HEK293 (cell line): ENCODE data around the gene ATXN10.

ENCODE experiments used
- CTCF ChIA-PET: fragments of 350-600 bp; formaldehyde crosslinking; extraction: SDS; loops from one replicate; lab custom pipeline; 2021; ENCODE audit warnings: antibody characterized with exemption; lab: Yijun Ruan, JAX
- POLR2A ChIA-PET: fragments of 300-600 bp; formaldehyde crosslinking; extraction: SDS; loops from one replicate; lab custom pipeline; 2020; ENCODE audit warnings: antibody characterized with exemption, inconsistent platforms; lab: Yijun Ruan, JAX
- H3K27ac ChIP-seq: fragments of 200-500 bp; sonication (Bioruptor generic); 2 replicates; pipeline ENCODE4 v1.5.1; 2014; ENCODE audit warnings: low read depth, low read length, control low read depth, inconsistent platforms; ENCODE audit errors: extremely low read depth
- H3K36me3 ChIP-seq, 2 experiments: fragments of 200-500 bp in 1 of 2; sonication (Bioruptor generic) in 1 of 2; 1 replicate in 1 of 2; 2 replicates in 1 of 2; pipeline ENCODE4 v1.5.1; 2014 to 2017; ENCODE audit warnings: inconsistent platforms in 2 of 2, low read length in 2 of 2; ENCODE audit not compliant: control insufficient read depth in 2 of 2, insufficient read depth in 1 of 2
- H3K4me1 ChIP-seq: fragments of 200-500 bp; sonication (Bioruptor generic); 2 replicates; pipeline ENCODE4 v1.5.1; 2014; ENCODE audit warnings: mild to moderate bottlenecking, low read length, inconsistent platforms; ENCODE audit not compliant: control insufficient read depth, insufficient read depth
- H3K4me3 ChIP-seq: 2 replicates; pipeline ENCODE4 v1.5.1; 2011; ENCODE audit warnings: low read depth, mild to moderate bottlenecking, control low read depth, low read length, moderate library complexity
- H3K9me3 ChIP-seq: fragments of 200-500 bp; sonication (Bioruptor generic); 2 replicates; pipeline ENCODE4 v1.5.1; 2014; ENCODE audit warnings: low read depth, low read length, inconsistent platforms; ENCODE audit not compliant: control insufficient read depth, insufficient read depth
- KLF1 ChIP-seq: fragments of 450-650 bp; formaldehyde crosslinking; IDR thresholded peaks from 2 replicates; pipeline ENCODE4 v1.5.1; 2016; ENCODE audit warnings: missing biosample characterization, missing genetic modification characterization
- KLF9 ChIP-seq: fragments of 450-650 bp; formaldehyde crosslinking; IDR thresholded peaks from 2 replicates; pipeline ENCODE4 v1.5.1; 2016; ENCODE audit warnings: missing biosample characterization, missing genetic modification characterization, low read depth
- MZF1 ChIP-seq: fragments of 450-650 bp; formaldehyde crosslinking; IDR thresholded peaks from 2 replicates; pipeline ENCODE4 v1.5.1; 2017; ENCODE audit warnings: missing biosample characterization, missing genetic modification characterization, borderline replicate concordance
- OSR2 ChIP-seq: fragments of 450-650 bp; formaldehyde crosslinking; IDR thresholded peaks from 2 replicates; pipeline ENCODE4 v1.5.1; 2016; ENCODE audit warnings: missing biosample characterization, missing genetic modification characterization
- PATZ1 ChIP-seq: fragments of 450-650 bp; formaldehyde crosslinking; IDR thresholded peaks from 2 replicates; pipeline ENCODE4 v1.5.1; 2016; ENCODE audit warnings: missing biosample characterization, missing genetic modification characterization
- ZBTB6 ChIP-seq: fragments of 450-650 bp; formaldehyde crosslinking; IDR thresholded peaks from 2 replicates; pipeline ENCODE4 v1.5.1; 2017; ENCODE audit warnings: missing biosample characterization, missing genetic modification characterization
- ZFP69B ChIP-seq: fragments of 450-650 bp; formaldehyde crosslinking; IDR thresholded peaks from 2 replicates; pipeline ENCODE4 v1.5.1; 2016; ENCODE audit warnings: missing biosample characterization, missing genetic modification characterization
- ZNF146 ChIP-seq: fragments of 450-650 bp; formaldehyde crosslinking; IDR thresholded peaks from 2 replicates; pipeline ENCODE4 v1.5.1; 2016; ENCODE audit warnings: missing biosample characterization, missing genetic modification characterization
- ZNF169 ChIP-seq: fragments of 450-650 bp; formaldehyde crosslinking; IDR thresholded peaks from 2 replicates; pipeline ENCODE4 v1.5.1; 2016; ENCODE audit warnings: missing biosample characterization, missing genetic modification characterization
- ZNF266 ChIP-seq: fragments of 450-650 bp; formaldehyde crosslinking; IDR thresholded peaks from 2 replicates; pipeline ENCODE4 v1.5.1; 2016; ENCODE audit warnings: missing biosample characterization, missing genetic modification characterization, low read depth
- ZNF433 ChIP-seq: fragments of 450-650 bp; formaldehyde crosslinking; IDR thresholded peaks from 2 replicates; pipeline ENCODE4 v1.5.1; 2016; ENCODE audit warnings: missing biosample characterization, missing genetic modification characterization, low read depth
- ZNF514 ChIP-seq: fragments of 450-650 bp; formaldehyde crosslinking; IDR thresholded peaks from 2 replicates; pipeline ENCODE4 v1.5.1; 2016; ENCODE audit warnings: missing biosample characterization, missing genetic modification characterization
- ZNF785 ChIP-seq: fragments of 450-650 bp; formaldehyde crosslinking; IDR thresholded peaks from 2 replicates; pipeline ENCODE4 v1.5.1; 2016; ENCODE audit warnings: missing biosample characterization, missing genetic modification characterization
- ZNF791 ChIP-seq: fragments of 450-650 bp; formaldehyde crosslinking; IDR thresholded peaks from 2 replicates; pipeline ENCODE4 v1.5.1; 2016; ENCODE audit warnings: missing biosample characterization, missing genetic modification characterization
- ZNF837 ChIP-seq: fragments of 450-650 bp; formaldehyde crosslinking; IDR thresholded peaks from 2 replicates; pipeline ENCODE4 v1.5.1; 2016; ENCODE audit warnings: missing biosample characterization, missing genetic modification characterization
- TF ChIP-seq, protein P1 (sequence below): fragments of 450-650 bp; formaldehyde crosslinking; IDR thresholded peaks from 2 replicates; pipeline ENCODE4 v1.5.1; 2016; ENCODE audit warnings: missing biosample characterization, missing genetic modification characterization
- TF ChIP-seq, protein P2 (sequence below): fragments of 450-650 bp; formaldehyde crosslinking; IDR thresholded peaks from 2 replicates; pipeline ENCODE4 v1.5.1; 2016; ENCODE audit warnings: missing biosample characterization, missing genetic modification characterization
- TF ChIP-seq, protein P3 (sequence below): fragments of 450-650 bp; IDR thresholded peaks from 2 replicates; pipeline ENCODE4 v1.5.1; 2018; ENCODE audit warnings: missing biosample characterization, mild to moderate bottlenecking, missing genetic modification characterization
- TF ChIP-seq, protein P4 (sequence below): sonication (generic); formaldehyde crosslinking; IDR thresholded peaks from 2 replicates; pipeline ENCODE4 v1.8.1; 2022; ENCODE audit warnings: mild to moderate bottlenecking, moderate library complexity, missing genetic modification reagents

The ATXN10 gene

DNA sequence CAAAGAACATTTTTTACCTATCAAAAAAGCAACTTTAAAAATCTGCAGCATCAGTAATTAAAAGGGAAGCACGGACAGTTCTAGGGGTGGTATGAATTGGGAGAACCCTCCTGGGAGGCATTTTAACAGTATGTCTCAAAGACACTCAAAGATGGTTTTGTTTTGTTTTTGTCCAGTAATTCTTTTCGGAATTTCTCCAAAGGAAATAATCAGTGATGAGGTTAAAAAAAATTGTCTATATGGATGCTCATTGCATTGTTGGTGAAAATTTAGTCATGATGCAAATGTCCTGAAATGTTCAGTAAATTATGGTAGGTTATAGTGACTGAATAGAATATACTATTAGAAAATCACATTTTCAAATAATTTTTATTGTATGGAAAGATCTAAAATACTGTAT is 115.1 kb downstream of the ATXN10 start:
- CTCF ChIA-PET: no interaction called here
- no peak for TF ChIP-seq ZNF785 (tag by site-specific recombination)
- TF ChIP-seq, protein P1, sequence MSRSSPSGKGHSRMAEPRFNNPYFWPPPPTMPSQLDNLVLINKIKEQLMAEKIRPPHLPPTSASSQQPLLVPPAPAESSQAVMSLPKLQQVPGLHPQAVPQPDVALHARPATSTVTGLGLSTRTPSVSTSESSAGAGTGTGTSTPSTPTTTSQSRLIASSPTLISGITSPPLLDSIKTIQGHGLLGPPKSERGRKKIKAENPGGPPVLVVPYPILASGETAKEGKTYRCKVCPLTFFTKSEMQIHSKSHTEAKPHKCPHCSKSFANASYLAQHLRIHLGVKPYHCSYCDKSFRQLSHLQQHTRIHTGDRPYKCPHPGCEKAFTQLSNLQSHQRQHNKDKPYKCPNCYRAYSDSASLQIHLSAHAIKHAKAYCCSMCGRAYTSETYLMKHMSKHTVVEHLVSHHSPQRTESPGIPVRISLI (tag by site-specific recombination): no peak

DNA sequence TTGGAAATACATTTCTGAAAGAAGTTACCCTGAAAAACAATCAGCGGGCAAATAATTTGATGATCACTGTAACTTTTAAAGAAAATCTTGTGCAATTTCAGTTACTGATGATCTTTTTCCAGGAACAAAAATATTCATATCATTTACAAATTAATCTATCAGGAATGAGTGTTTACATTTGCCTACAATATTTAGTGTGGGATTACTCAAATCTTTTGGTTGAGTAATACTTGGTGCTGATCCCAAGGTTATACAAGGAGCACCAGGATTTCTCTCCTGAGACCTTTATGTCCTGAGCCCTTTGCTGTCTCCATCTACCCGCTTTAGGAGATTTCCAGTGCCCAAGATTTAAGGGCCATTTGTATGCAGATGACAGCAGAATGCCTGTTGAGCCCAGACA is 116.1 kb downstream of the ATXN10 start:
- Histone ChIP-seq H3K27ac (no peak overlapping the region), H3K4me1 (0 out of 2 replicates have a peak, but pooled peaks cover 5% of the 10 kb centered on the region), H3K4me3 (no peak overlapping the region), H3K9me3 (no peaks in the 10 kb centered on the region), H3K36me3 (no peaks in the 10 kb centered on the region)
- POLR2A ChIA-PET: no interaction called here
- CTCF ChIA-PET: no interaction called here
- TF ChIP-seq ZNF169 (tag by site-specific recombination) (no peak), KLF9 (tag by site-specific recombination) (no peak), MZF1 (tag by site-specific recombination) (no peak), ZNF266 (no peak), ZBTB6 (no peak), ZNF514 (tag by site-specific recombination) (no peak), ZNF146 (no peak), PATZ1 (tag by site-specific recombination) (no peak), ZNF791 (no peak), KLF1 (no peak), ZFP69B (no peak)
- TF ChIP-seq, protein P2, sequence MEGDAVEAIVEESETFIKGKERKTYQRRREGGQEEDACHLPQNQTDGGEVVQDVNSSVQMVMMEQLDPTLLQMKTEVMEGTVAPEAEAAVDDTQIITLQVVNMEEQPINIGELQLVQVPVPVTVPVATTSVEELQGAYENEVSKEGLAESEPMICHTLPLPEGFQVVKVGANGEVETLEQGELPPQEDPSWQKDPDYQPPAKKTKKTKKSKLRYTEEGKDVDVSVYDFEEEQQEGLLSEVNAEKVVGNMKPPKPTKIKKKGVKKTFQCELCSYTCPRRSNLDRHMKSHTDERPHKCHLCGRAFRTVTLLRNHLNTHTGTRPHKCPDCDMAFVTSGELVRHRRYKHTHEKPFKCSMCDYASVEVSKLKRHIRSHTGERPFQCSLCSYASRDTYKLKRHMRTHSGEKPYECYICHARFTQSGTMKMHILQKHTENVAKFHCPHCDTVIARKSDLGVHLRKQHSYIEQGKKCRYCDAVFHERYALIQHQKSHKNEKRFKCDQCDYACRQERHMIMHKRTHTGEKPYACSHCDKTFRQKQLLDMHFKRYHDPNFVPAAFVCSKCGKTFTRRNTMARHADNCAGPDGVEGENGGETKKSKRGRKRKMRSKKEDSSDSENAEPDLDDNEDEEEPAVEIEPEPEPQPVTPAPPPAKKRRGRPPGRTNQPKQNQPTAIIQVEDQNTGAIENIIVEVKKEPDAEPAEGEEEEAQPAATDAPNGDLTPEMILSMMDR (tag by site-specific recombination): no peak
- TF ChIP-seq, protein P3, sequence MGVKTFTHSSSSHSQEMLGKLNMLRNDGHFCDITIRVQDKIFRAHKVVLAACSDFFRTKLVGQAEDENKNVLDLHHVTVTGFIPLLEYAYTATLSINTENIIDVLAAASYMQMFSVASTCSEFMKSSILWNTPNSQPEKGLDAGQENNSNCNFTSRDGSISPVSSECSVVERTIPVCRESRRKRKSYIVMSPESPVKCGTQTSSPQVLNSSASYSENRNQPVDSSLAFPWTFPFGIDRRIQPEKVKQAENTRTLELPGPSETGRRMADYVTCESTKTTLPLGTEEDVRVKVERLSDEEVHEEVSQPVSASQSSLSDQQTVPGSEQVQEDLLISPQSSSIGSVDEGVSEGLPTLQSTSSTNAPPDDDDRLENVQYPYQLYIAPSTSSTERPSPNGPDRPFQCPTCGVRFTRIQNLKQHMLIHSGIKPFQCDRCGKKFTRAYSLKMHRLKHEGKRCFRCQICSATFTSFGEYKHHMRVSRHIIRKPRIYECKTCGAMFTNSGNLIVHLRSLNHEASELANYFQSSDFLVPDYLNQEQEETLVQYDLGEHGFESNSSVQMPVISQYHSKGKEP (tag by site-specific recombination): no peak

More for the DNA sequence above, 115.1 kb downstream of the ATXN10 start:
- no peak overlapping the region for H3K4me3 ChIP-seq
- H3K36me3 ChIP-seq: no peaks in the 10 kb centered on the region
- no peak overlapping the region for H3K27ac ChIP-seq
- POLR2A ChIA-PET: no interaction called here
- H3K9me3 ChIP-seq: no peaks in the 10 kb centered on the region
- 0 out of 2 replicates have a peak, but pooled peaks cover 5% of the 10 kb centered on the region for H3K4me1 ChIP-seq

- TF ChIP-seq ZNF837 (tag by site-specific recombination) (no peak), ZNF433 (no peak), ZNF146 (no peak), OSR2 (tag by site-specific recombination) (no peak)
- TF ChIP-seq, protein P4, sequence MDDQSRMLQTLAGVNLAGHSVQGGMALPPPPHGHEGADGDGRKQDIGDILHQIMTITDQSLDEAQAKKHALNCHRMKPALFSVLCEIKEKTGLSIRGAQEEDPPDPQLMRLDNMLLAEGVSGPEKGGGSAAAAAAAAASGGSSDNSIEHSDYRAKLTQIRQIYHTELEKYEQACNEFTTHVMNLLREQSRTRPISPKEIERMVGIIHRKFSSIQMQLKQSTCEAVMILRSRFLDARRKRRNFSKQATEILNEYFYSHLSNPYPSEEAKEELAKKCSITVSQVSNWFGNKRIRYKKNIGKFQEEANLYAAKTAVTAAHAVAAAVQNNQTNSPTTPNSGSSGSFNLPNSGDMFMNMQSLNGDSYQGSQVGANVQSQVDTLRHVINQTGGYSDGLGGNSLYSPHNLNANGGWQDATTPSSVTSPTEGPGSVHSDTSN (CRISPR knock-in tag): no peak
- Histone ChIP-seq H3K36me3 (peaks cover 0 to 7% of the 10 kb centered on the region in 2 experiments; a peak in 1 of 3 replicates), H3K4me1 (0 out of 2 replicates have a peak, but pooled peaks cover 5% of the 10 kb centered on the region), H3K9me3 (no peaks in the 10 kb centered on the region), H3K27ac (no peak overlapping the region), H3K4me3 (no peak overlapping the region)
- ChIA-PET POLR2A (no interaction called here), CTCF (interaction anchor here (1.6 kb wide), 1 partner anchor 44 kb away, joined by 4 read pairs; no protein-coding TSS in a partner anchor)
These were observed 116.9 kb downstream of the ATXN10 start for GRCh38 chr22:45788522-45788921.
